SK-N-SH treated with all-trans-retinoic acid at 6 μM for 48 hours (cell line): ENCODE data around the gene DTNA.

ENCODE experiments used
- ARNTL ChIP-seq: fragments of 450-650 bp; formaldehyde crosslinking; IDR thresholded peaks from 2 replicates; pipeline ENCODE4 v1.5.0; 2020; ENCODE audit warnings: low read depth, mild to moderate bottlenecking, moderate library complexity, borderline replicate concordance
- ZFP3 ChIP-seq: fragments of 250-450 bp; sonication (Bioruptor Pico); IDR thresholded peaks from 2 replicates; pipeline ENCODE4 v1.5.0; 2020; ENCODE audit warnings: mild to moderate bottlenecking, moderate library complexity
- ZNF70 ChIP-seq: fragments of 450-650 bp; formaldehyde crosslinking; IDR thresholded peaks from 2 replicates; pipeline ENCODE4 v1.5.0; 2020; ENCODE audit warnings: mild to moderate bottlenecking, moderate library complexity

GRCh38 chr18:34794348-34794747 is 84.2 kb downstream of the DTNA start:
- TF ChIP-seq ZFP3 (CRISPR knock-in tag) (no peak), ARNTL (no peak), ZNF70 (CRISPR knock-in tag) (no peak)
